CD14-positive monocyte (primary cell): Measurements from ENCODE around the gene FOXD1. TPM values are rescaled to one million over a fixed set of nuclear protein-coding genes. Genes with fewer than 3 reads are reported as not detected.
A peak's percentile ranks its signal among the peaks of the same experiment; 100 is the strongest.

Experiments
- DNase-seq, 3 donors: peaks; one replicate each; pipeline ENCODE4 v3.0.0-alpha.2; 2011 to 2022
- H2AFZ ChIP-seq: 2 replicates; pipeline ENCODE4 v1.6.0; 2012; ENCODE audit warnings: mild to moderate bottlenecking, low read depth, low read length, inconsistent platforms; ENCODE audit not compliant: insufficient read depth, poor library complexity, severe bottlenecking
- H3K27ac ChIP-seq, 2 donors: 1 replicate in 1 of 2; 2 replicates in 1 of 2; pipeline ENCODE4 v1.5.1; 2012 to 2013; ENCODE audit warnings: low read length in 2 of 2, control low read depth in 1 of 2, inconsistent platforms in 1 of 2, low read depth in 1 of 2, mild to moderate bottlenecking in 1 of 2
- H3K27me3 ChIP-seq, 2 donors: one replicate each; pipeline versions ENCODE4 v1.6.0 to v1.6.1; 2011 to 2013; ENCODE audit warnings: low read length in 2 of 2; ENCODE audit not compliant: control insufficient read depth in 2 of 2, insufficient read depth in 2 of 2
- H3K36me3 ChIP-seq, 2 donors: replicated peaks in 1 of 2; 1 replicate in 1 of 2; 2 replicates in 1 of 2; pipeline versions ENCODE4 v1.5.1 to v1.6.1; 2012 to 2013; ENCODE audit warnings: low read length in 2 of 2, control low read depth in 1 of 2, inconsistent platforms in 1 of 2, mild to moderate bottlenecking in 1 of 2; ENCODE audit not compliant: insufficient read depth in 2 of 2, control insufficient read depth in 1 of 2
- H3K4me1 ChIP-seq, 2 donors: 1 replicate in 1 of 2; 2 replicates in 1 of 2; pipeline versions ENCODE4 v1.5.1 to v1.6.1; 2012 to 2013; ENCODE audit warnings: low read length in 2 of 2, control low read depth in 1 of 2, inconsistent platforms in 1 of 2, mild to moderate bottlenecking in 1 of 2, moderate library complexity in 1 of 2; ENCODE audit not compliant: insufficient read depth in 2 of 2, control insufficient read depth in 1 of 2
- H3K4me2 ChIP-seq: replicated peaks from 2 replicates; pipeline ENCODE3; 2012; ENCODE audit warnings: low read length, moderate library complexity, mild to moderate bottlenecking; ENCODE audit not compliant: poor library complexity, severe bottlenecking; ENCODE audit errors: extremely low read depth
- H3K4me3 ChIP-seq, 3 experiments: fragments of 200-600 bp in 1 of 3; sonication (generic) in 1 of 3; replicated peaks in 1 of 3; 1 replicate in 2 of 3; 2 replicates in 1 of 3; pipeline ENCODE4 v1.5.1; 2011 to 2013; ENCODE audit warnings: low read length in 3 of 3, mild to moderate bottlenecking in 3 of 3, control low read depth in 2 of 3, low read depth in 2 of 3, inconsistent platforms in 1 of 3, moderate library complexity in 1 of 3
- H3K79me2 ChIP-seq: 2 replicates; pipeline ENCODE4 v1.6.0; 2012; ENCODE audit warnings: mild to moderate bottlenecking, control low read depth, inconsistent platforms, low read length, moderate library complexity; ENCODE audit not compliant: insufficient read depth
- H3K9ac ChIP-seq: 2 replicates; pipeline ENCODE4 v1.6.0; 2017; ENCODE audit warnings: low read length, mild to moderate bottlenecking; ENCODE audit not compliant: insufficient read depth, poor library complexity, severe bottlenecking
- H3K9me3 ChIP-seq, 2 donors: replicated peaks in 1 of 2; 1 replicate in 1 of 2; 2 replicates in 1 of 2; pipeline versions ENCODE4 v1.5.1 to v1.6.1; 2012 to 2013; ENCODE audit warnings: low read length in 2 of 2, control low read depth in 1 of 2; ENCODE audit not compliant: control insufficient read depth in 1 of 2, insufficient read depth in 1 of 2
- H4K20me1 ChIP-seq: 2 replicates; pipeline ENCODE4 v1.6.0; 2012; ENCODE audit warnings: mild to moderate bottlenecking, low read length, control low read depth, moderate library complexity; ENCODE audit not compliant: insufficient read depth
- H3K27ac Mint-ChIP-seq, 7 donors: one replicate each; pipeline ENCODE4 v1.8.0; 2020; ENCODE audit warnings: mild to moderate bottlenecking in 7 of 7, mixed read lengths in 7 of 7, moderate library complexity in 6 of 7, inconsistent platforms in 2 of 7
- H3K27me3 Mint-ChIP-seq, 3 donors: one replicate each; pipeline ENCODE4 v1.8.0; 2021 to 2022; ENCODE audit warnings: low read depth in 3 of 3, mild to moderate bottlenecking in 3 of 3, mixed read lengths in 3 of 3, moderate library complexity in 3 of 3, inconsistent platforms in 1 of 3
- H3K36me3 Mint-ChIP-seq, 2 donors: one replicate each; pipeline ENCODE4 v1.8.0; 2020; ENCODE audit warnings: mixed read lengths in 2 of 2, inconsistent platforms in 1 of 2, mild to moderate bottlenecking in 1 of 2
- H3K4me1 Mint-ChIP-seq: one replicate; pipeline ENCODE4 v1.8.0; 2020; ENCODE audit warnings: mild to moderate bottlenecking, mixed read lengths
- H3K4me3 Mint-ChIP-seq, 2 donors: one replicate each; pipeline ENCODE4 v1.8.0; 2020; ENCODE audit warnings: mild to moderate bottlenecking in 2 of 2, mixed read lengths in 2 of 2, moderate library complexity in 1 of 2
- H3K9me3 Mint-ChIP-seq, 7 donors: one replicate each; pipeline ENCODE4 v1.8.0; 2020 to 2022; ENCODE audit warnings: mixed read lengths in 7 of 7, mild to moderate bottlenecking in 6 of 7, moderate library complexity in 6 of 7, inconsistent platforms in 2 of 7
- CTCF ChIP-seq: fragments of 200-600 bp; IDR thresholded peaks from one replicate; pipeline ENCODE4 v1.8.0; 2022; ENCODE audit warnings: antibody characterized with exemption, mild to moderate bottlenecking
- WGBS: methylation state at CpG from one replicate; pipeline ENCODE4 v1.1.5; 2013; ENCODE audit warnings: missing lambda C conversion rate; ENCODE audit not compliant: insufficient coverage; 5-methylcytosine and 5-hydroxymethylcytosine counted together
- intact Hi-C, 2 donors: fragments of 100-400 bp; cut with micrococcal nuclease; formaldehyde crosslinking; loops; one replicate each; pipeline versions ENCODE4 v1.15.0 to v1.15.1; 2023
- polyA plus RNA-seq, 3 donors: library from polyadenylated mRNA; depleted of rRNA in 1 of 3; unstranded in 2 of 3; stranded (reverse) in 1 of 3; fragments of 300-500 nt in 2 of 3; fragments of >200 nt in 1 of 3; fragmentation: Illumina TruSeq in 2 of 3; gene quantifications; 1 replicate in 2 of 3; 2 replicates in 1 of 3; pipeline ENCODE4 v1.2.3, GENCODE V29; 2012 to 2021

The FOXD1 gene
- polyA plus RNA-seq, 3 donors = 0.04 TPM; not detected in 2

DNA sequence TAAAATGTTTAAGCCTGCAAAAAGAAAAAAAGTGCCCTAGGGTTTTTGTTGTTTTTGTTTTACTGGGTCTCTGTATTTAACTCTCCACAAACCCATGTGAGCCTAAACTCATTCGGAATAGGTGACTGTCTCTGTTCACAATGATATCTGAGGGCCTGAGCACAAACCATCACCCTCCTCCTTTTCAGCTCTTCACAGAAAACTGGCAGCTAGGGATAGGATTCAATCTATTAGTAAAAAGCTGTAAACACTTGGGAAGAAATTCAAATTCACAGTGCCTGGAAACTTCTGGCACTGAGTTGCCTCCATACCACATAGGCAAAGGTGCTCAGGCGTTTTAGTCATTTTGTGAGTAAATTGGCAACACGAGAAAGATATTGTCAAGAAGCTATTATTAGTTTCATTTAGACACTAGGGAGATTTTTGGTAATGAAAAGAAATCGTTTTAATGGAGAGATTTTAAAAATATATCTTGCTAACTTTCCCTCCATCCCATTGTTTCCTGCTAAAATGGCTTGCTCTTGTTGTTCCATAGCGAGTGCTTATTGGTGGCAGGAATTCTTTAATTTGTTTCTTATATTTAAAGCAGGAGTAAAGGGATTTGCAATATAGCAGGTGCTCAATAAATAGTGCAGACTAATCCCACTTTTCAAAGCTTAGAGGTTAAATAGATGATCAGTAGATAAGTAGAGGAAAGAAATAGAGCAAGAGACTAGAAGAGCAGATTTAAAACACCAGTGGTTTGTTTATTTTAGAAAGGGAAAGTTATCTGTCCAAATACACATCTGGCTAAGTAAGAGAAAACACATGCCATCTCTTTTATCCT lies 9.7 kb downstream of the FOXD1 start:
- intact Hi-C loops = no loop called here
- no peak overlapping the region for H2AFZ ChIP-seq

More for the DNA sequence above, 9.7 kb downstream of the FOXD1 start:
- H3K27me3 Mint-ChIP-seq = peaks cover 90 to 97% (median 92%) of the 10 kb centered on the region in 3 donors
- Histone ChIP-seq H3K79me2 (no peaks in the 10 kb centered on the region), H3K4me1 (peaks cover 2 to 16% of the 10 kb centered on the region in 2 donors), H3K27me3 (peaks cover 96% of the 10 kb centered on the region in 2 donors), H3K36me3 (no peaks in the 10 kb centered on the region), H3K9me3 (peaks cover 0 to 62% of the 10 kb centered on the region in 2 donors), H4K20me1 (no peaks in the 10 kb centered on the region), H3K4me2 (no peak overlapping the region), H3K27ac (no peak overlapping the region), H3K4me3 (no peak overlapping the region), H3K9ac (no peak overlapping the region)
- no peak for TF ChIP-seq CTCF
- H3K4me3 Mint-ChIP-seq = peak overlapping the region in 1 of 2 donors; percentile 44
- H3K27ac Mint-ChIP-seq = no peak overlapping the region
- H3K9me3 Mint-ChIP-seq = peaks cover 0 to 28% (median 17%) of the 10 kb centered on the region in 7 donors
- H3K4me1 Mint-ChIP-seq = peaks cover 11% of the 10 kb centered on the region
- no peak for DNase-seq
- H3K36me3 Mint-ChIP-seq = no peaks in the 10 kb centered on the region
- WGBS = no CpG with 5 or more reads among the region's 5 CpGs
